Thyroid gland (tissue), 4 donors: ENCODE measurements around the gene ACTR6. TPM values are rescaled to one million over a fixed set of nuclear protein-coding genes. Genes with fewer than 3 reads are reported as not detected.
"Not testable (repeated sequence)": the region's sequence is repeated elsewhere in the genome, so short reads cannot be mapped to it uniquely, and the experiment has no call there.

Experiments used
- DNase-seq, 2 donors: peaks; one replicate each; pipeline ENCODE4 v3.0.0-alpha.2; 2019
- H3K27ac ChIP-seq, 3 donors: fragments of 200-600 bp; sonication (generic); 1 replicate in 2 of 3; 2 replicates in 1 of 3; pipeline ENCODE4 v1.5.1; 2016 to 2019; ENCODE audit warnings: mild to moderate bottlenecking in 1 of 3, moderate library complexity in 1 of 3
- H3K27me3 ChIP-seq: fragments of 200-600 bp; sonication (generic); one replicate; pipeline ENCODE4 v1.5.1; 2019
- H3K36me3 ChIP-seq, 2 donors: fragments of 200-600 bp; sonication (generic); one replicate each; pipeline ENCODE4 v1.5.1; 2016 to 2019
- H3K4me1 ChIP-seq, 2 donors: fragments of 200-600 bp; sonication (generic); one replicate each; pipeline ENCODE4 v1.5.1; 2017 to 2019
- H3K4me3 ChIP-seq, 3 donors: fragments of 200-600 bp; sonication (generic); replicated peaks in 1 of 3; 1 replicate in 2 of 3; 2 replicates in 1 of 3; pipeline ENCODE4 v1.5.1; 2016; ENCODE audit warnings: mild to moderate bottlenecking in 1 of 3
- H3K9me3 ChIP-seq: fragments of 200-600 bp; sonication (generic); one replicate; pipeline ENCODE4 v1.5.1; 2017
- POLR2A ChIP-seq, 2 donors: fragments of 450-650 bp; IDR thresholded peaks; one replicate each; pipeline ENCODE4 v1.6.1; 2017; ENCODE audit warnings: antibody characterized with exemption in 2 of 2, mild to moderate bottlenecking in 2 of 2, moderate library complexity in 1 of 2
- WGBS, 2 donors: methylation state at CpG; one replicate each; pipeline ENCODE4 v1.1.5; 2017; 5-methylcytosine and 5-hydroxymethylcytosine counted together
- intact Hi-C: fragments of 100-400 bp; cut with DNase I; formaldehyde crosslinking; loops from one replicate; pipeline ENCODE4 v1.15.1; 2023
- total RNA-seq, 4 donors: library from RNA; depleted of rRNA; stranded (reverse); fragments of >200 nt; gene quantifications; one replicate each; pipeline ENCODE4 v1.2.3, GENCODE V29; 2016
- TF ChIP-seq, protein P1 (sequence below), 6 experiments: fragments of 200-600 bp in 3 of 6; fragments of 450-650 bp in 3 of 6; sonication (generic) in 3 of 6; IDR thresholded peaks; one replicate each; pipeline ENCODE4 v1.5.1; 2016 to 2019; ENCODE audit warnings: antibody characterized with exemption in 6 of 6, mild to moderate bottlenecking in 2 of 6, inconsistent platforms in 1 of 6, moderate library complexity in 1 of 6

Gene ACTR6
- total RNA-seq, 4 donors from 2014 or later = 14.4 to 18.8 (median 16.7) TPM

- no peaks in the 10 kb centered on the region for H3K4me1 ChIP-seq
- no peaks in the 10 kb centered on the region for H3K9me3 ChIP-seq
- H3K27me3 ChIP-seq = no peaks in the 10 kb centered on the region
- no peak overlapping the region for H3K27ac ChIP-seq
- no peak for TF ChIP-seq POLR2A (IDR thresholded peaks at IDR 0.05)
- TF ChIP-seq, protein P1, sequence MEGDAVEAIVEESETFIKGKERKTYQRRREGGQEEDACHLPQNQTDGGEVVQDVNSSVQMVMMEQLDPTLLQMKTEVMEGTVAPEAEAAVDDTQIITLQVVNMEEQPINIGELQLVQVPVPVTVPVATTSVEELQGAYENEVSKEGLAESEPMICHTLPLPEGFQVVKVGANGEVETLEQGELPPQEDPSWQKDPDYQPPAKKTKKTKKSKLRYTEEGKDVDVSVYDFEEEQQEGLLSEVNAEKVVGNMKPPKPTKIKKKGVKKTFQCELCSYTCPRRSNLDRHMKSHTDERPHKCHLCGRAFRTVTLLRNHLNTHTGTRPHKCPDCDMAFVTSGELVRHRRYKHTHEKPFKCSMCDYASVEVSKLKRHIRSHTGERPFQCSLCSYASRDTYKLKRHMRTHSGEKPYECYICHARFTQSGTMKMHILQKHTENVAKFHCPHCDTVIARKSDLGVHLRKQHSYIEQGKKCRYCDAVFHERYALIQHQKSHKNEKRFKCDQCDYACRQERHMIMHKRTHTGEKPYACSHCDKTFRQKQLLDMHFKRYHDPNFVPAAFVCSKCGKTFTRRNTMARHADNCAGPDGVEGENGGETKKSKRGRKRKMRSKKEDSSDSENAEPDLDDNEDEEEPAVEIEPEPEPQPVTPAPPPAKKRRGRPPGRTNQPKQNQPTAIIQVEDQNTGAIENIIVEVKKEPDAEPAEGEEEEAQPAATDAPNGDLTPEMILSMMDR (IDR thresholded peaks at IDR 0.05) = no peak
- no peaks in the 10 kb centered on the region for H3K36me3 ChIP-seq
- WGBS, 2 donors = 85 to 94% methylated on average over 7 of the region's 7 CpGs
- intact Hi-C loops = no loop called here
- no peak overlapping the region for H3K4me3 ChIP-seq
- no peak for DNase-seq
Measured at GRCh38 chr12:100170313-100170858, 30.2 kb upstream of the ACTR6 start.

GRCh38 chr12:100171248-100171647 lies 29.4 kb upstream of the ACTR6 start:
- H3K27ac ChIP-seq = no peak overlapping the region
- H3K4me1 ChIP-seq = no peaks in the 10 kb centered on the region
- H3K4me3 ChIP-seq = no peak overlapping the region
- intact Hi-C loops = no loop called here
- TF ChIP-seq POLR2A (IDR thresholded peaks at IDR 0.05) = no peak
- TF ChIP-seq, protein P1 (IDR thresholded peaks at IDR 0.05) = no peak
- no peak for DNase-seq
- H3K27me3 ChIP-seq = no peaks in the 10 kb centered on the region
- H3K36me3 ChIP-seq = no peaks in the 10 kb centered on the region
- H3K9me3 ChIP-seq = no peaks in the 10 kb centered on the region

GRCh38 chr12:100173111-100173510 lies 27.5 kb upstream of the ACTR6 start:
- H3K4me1 ChIP-seq = no peaks in the 10 kb centered on the region
- WGBS, 2 donors = 94 to 96% methylated on average over 6 of the region's 6 CpGs
- no peaks in the 10 kb centered on the region for H3K27me3 ChIP-seq
- no peaks in the 10 kb centered on the region for H3K36me3 ChIP-seq
- intact Hi-C loops = no loop called here
- H3K4me3 ChIP-seq = no peak overlapping the region
- TF ChIP-seq POLR2A (IDR thresholded peaks at IDR 0.05) = no peak
- TF ChIP-seq, protein P1 (IDR thresholded peaks at IDR 0.05) = no peak
- no peak overlapping the region for H3K27ac ChIP-seq
- no peak for DNase-seq
- H3K9me3 ChIP-seq = no peaks in the 10 kb centered on the region

GRCh38 chr12:100174495-100174894 lies 26.1 kb upstream of the ACTR6 start:
- Histone ChIP-seq H3K9me3 (no peaks in the 10 kb centered on the region), H3K4me1 (no peaks in the 10 kb centered on the region), H3K27ac (no peak overlapping the region), H3K4me3 (no peak overlapping the region), H3K27me3 (no peaks in the 10 kb centered on the region), H3K36me3 (no peaks in the 10 kb centered on the region)
- intact Hi-C loops = no loop called here
- no peak for DNase-seq
- TF ChIP-seq, protein P1 (IDR thresholded peaks at IDR 0.05) = no peak
- no peak for TF ChIP-seq POLR2A (IDR thresholded peaks at IDR 0.05)

DNA sequence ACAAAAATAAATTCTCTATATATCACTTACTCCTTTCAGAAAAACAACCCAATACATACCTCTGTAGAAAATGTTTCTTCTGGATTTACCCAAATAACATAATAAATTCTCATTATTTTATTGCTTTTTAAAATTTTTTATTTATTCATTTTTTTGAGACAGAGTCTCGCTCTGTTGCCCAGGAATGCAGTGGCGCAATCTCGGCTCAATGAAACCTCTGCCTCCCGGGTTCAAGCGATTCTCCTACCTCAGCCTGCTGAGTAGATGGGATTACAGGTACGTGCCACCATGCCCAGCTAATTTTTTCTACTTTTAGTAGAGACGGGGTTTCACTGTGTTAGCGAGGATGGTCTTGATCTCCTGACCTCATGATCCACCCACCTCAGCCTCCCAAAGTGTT lies 24.1 kb upstream of the ACTR6 start:
- intact Hi-C loops, H3K4me3 ChIP-seq, H3K36me3 ChIP-seq, H3K27me3 ChIP-seq, DNase-seq, H3K9me3 ChIP-seq, H3K27ac ChIP-seq, H3K4me1 ChIP-seq: not testable (repeated sequence)
- WGBS, 2 donors = 88 to 91% methylated on average over 8 of the region's 8 CpGs

DNA sequence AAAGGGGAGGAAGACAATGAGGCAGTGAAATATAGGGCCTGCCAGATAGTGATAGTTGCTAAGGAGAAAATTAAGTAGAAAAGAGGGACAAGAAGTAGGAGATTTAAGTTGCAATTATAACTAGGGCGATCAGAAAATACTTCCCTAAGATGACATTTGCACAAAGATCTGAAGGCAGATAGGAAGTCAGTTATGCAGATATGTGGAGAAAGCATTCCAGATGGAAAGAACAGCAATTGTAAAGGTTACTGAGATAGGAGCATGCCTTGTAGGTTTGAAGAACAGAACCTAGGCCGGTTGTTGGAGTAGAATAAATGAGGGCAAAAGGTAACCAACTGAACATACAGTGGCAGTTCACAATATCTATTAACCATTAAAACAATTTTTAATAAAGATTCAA lies 21.4 kb upstream of the ACTR6 start:
- 91 to 94% methylated on average over 2 of the region's 2 CpGs for WGBS, 2 donors
- Histone ChIP-seq H3K4me1 (no peaks in the 10 kb centered on the region), H3K36me3 (no peaks in the 10 kb centered on the region), H3K27me3 (no peaks in the 10 kb centered on the region), H3K27ac (no peak overlapping the region), H3K9me3 (no peaks in the 10 kb centered on the region), H3K4me3 (no peak overlapping the region)
- no peak for DNase-seq
- no peak for TF ChIP-seq POLR2A (IDR thresholded peaks at IDR 0.05)
- TF ChIP-seq, protein P1 (IDR thresholded peaks at IDR 0.05) = no peak
- intact Hi-C loops = no loop called here
